ENCODE results near the gene FCGR2B.
"Not testable (repeated sequence)": the region's sequence is repeated elsewhere in the genome, so short reads cannot be mapped to it uniquely, and the experiment has no call there.

FCGR2B gene

DNA sequence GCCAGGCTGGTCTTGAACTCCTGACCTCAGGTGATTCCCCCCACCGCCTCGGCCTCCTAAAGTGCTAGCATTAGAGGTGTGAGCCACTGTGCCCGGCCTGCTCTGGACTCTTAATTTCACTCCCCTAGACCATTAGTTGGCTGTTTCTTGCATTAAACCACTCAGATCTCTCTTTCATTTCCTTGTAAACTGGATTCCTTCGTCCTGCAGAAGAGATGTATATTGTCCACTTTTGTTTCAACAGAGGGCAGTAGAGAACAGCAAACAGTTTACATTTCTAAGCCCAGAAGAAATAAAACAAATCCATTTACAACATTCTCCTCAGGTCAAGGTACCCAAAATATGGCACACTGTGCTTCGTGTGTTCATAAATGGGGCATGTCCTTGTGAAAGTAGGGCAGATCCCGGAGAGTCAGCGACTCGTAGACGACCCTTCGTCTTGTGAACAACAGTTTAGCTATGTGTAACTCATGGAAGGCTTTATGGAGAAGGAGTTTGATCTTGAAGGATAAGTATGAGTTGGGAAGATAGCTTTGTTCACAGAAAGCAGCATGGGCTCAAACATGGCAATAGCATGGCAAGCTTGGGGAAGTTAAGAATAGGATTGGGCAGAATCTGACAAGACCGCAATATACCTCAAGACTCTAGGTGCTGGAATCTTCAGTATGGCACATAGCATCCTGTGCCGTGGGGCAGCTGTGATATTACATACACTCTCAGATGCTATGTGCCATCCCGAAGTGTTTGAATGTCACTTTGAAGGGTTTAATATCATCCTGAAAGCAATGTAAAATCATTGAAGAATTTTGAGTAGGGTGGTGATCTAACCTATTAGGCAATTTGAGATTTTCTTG lies 15.2 kb upstream of the FCGR2B start:
- DNase-seq = not testable (repeated sequence)

DNA sequence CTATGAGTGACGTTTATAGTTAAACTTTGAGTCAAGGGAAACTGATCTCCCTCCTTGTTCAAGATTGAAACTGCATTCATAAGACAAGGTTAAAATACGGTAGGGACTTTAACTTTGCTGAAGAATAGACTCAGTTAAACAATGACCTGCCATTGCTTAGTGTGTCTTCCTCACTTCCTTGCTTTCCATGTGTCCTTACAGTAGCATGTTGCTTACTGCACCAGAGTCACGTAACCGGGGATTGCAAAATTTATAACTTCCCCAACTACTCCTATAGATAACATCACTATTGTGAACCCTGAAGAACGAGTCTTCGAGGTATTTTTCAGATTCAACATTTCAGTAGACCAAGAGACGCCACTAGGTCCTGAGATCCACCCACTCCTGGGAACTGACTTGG lies 9.4 kb upstream of the FCGR2B start:
- not testable (repeated sequence) for DNase-seq

DNA sequence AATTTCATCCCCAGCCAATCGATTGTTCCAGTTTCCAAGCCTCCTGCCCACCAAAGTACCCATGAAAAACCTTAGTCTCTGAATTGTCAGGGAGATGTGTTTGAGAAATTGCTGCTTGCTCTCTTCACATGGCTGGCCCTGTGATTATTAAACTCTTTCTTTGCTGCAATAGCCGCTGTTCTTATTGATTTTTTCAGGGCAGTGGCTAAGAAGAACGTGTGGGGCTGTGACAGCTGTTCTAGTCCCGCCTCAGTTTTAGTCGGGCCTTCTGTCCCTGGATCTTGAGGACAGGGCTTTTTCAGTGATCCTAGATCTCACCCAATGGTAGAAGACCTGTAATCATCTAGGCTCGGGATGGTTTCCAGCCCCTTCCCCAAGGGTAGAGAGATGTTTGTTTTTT lies 9.0 kb upstream of the FCGR2B start:
- DNase-seq = not testable (repeated sequence)

DNA sequence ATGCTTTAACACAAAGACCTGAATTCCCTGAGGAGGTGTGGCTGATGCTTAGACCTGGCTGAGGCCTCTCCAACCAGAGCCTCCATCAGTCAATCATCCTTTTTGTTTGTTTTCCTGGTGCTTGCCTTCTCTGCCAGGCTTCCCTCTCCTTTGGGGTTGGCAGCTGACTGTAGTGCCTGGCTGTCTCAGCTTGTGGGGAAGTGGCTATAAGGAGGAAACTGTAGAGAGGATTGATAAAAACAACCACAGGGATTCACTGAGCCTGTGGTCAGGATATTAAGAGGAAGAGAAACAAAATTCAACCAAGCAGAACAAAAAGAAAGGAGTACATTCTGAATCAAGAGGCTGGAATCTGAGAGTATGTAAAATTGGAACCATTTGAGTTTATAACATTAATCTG lies 4.4 kb upstream of the FCGR2B start:
- not testable (repeated sequence) for DNase-seq

DNA sequence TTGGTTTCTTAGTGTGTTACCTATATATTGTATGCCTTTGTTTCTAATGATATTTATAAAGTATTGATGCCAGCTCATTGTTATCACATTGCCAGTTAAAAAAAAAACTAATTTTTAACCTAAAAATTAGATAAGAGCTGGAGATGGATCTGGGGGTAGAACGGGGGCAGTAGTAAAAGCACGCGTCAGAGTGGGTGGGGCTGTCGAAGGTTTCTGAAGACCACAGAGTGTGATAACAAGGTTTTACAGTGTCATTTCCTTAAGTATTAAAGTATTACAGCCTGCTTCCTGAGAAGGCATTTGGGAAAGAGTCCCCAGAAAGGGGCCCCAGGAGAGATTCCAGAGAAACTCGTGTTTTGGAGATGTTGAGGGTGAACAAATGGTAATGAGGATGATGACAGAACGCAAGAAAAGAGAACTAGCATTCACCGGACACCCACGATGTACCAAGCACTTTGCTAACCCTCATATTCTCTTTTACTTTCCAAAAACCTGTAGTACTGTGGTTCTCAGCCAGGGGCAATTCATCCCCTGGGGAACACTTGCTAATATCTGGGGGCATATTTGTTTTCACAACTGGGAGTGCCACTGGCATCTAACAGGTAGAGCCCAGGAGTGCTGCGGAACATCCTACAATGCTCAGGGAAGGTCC lies 1.2 kb upstream of the FCGR2B start:
- not testable (repeated sequence) for DNase-seq

DNA sequence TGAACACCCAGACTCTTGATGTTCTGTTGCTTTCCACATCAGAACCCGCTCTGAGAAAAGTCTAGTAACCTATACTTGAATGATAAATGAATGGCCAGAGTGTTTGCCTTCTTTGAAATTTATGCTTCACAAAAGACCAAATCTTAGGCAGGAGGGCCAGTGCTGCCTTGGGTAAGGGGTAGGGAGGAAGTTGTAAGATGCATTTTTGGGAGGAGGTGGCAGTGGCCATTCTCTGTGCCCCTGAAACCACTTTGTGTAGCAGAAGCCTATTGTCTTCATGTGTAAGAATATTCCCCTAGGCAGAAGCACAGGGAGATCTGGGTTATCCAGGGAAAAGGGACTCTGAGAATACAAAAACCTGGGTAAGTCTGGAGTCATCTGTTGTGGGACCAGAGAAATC lies 626 bp downstream of the FCGR2B start:
- not testable (repeated sequence) for DNase-seq

DNA sequence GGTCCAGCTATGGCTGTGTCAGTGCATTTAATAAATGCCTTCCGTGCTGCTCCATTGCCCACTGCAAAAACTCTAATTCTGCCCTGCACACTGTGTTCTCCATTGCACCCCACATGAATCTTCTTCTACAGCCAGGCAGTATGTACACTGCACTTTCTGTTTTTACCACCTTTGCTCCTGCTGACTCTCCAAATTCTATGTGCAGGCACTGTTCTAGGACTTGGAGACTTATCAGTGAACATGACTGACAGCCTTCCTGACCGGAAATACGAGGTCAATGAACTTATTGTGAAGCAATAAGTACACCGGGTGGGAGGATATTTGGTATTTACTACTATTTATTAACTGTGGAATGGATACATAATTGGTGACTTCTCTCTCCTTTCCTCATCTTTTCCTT lies 1.7 kb downstream of the FCGR2B start:
- DNase-seq = not testable (repeated sequence)

DNA sequence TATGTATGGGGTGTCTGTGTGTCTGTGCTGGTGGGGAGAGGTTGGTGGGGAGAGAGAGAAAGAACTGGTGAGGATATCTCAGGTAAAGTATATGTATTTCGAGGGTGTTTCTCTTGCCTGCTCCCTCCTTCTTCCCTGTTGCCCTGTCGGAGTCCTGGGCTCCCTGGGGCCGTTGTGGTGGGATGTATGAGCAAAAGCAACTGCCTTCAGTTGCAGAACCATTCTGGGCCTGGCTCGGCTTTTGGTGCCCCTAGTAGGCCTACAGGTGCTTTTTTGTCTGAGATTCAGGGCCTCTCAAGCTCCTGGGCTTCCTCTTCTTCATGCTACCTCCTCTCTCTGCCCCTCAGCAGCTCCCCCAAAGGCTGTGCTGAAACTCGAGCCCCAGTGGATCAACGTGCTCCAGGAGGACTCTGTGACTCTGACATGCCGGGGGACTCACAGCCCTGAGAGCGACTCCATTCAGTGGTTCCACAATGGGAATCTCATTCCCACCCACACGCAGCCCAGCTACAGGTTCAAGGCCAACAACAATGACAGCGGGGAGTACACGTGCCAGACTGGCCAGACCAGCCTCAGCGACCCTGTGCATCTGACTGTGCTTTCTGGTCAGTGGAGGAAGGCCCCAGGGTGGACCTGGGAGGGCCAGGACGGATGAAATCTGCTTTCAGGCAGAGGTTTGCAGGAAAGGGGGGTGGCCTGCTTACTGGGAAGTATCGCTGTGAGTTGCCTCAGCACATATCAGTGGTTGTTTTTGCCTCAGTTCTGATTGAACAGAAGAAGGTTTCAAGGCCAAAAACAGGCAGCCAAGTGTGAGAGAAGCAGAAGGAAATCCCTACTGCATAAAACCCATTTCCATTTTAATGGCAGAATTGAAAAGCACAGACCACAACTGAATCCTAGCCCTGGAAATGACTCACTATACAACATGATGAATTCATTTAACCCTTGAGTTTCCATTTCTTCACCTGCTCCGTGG lies 8.4 kb downstream of the FCGR2B start:
- not testable (repeated sequence) for DNase-seq

DNA sequence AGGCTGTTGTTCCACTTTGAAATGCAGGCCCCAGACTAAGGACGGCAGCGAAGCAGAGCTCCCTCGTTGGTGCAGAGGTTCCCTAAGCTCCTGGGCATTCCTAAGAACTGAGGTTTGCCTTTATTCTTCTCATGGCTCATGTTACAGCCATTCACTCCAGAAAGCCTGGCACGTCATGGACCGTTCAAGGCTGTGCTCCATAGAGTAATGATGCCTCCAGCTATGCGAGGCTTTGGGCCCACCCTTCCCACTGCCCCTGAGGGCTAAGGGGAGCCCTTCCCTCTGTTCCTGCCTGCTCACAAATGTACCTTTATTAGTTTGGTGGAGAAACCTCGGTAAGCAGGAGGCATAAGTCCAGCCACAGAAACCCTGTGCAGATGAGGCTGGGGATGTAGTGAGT lies 10.5 kb downstream of the FCGR2B start:
- DNase-seq = not testable (repeated sequence)

DNA sequence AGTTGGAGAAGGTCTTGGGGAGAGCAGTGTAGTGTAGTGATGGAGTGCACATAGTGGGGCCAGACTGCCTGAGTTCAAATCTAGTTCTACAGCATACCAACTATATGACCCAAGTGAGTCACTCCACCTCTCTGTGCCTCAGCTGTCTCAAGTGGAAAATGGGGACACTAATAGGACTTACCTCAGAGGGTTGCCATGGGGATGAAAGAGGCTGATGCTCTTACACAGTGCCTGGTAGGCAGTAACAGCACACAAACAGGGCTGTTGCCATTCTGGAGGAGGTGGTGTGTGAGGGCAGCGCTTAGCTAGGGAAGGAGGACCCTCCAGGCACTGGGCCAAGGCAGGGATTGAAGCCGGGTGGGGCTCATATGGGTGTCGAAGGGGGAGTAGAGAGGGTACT lies 11.5 kb downstream of the FCGR2B start:
- not testable (repeated sequence) for DNase-seq

DNA sequence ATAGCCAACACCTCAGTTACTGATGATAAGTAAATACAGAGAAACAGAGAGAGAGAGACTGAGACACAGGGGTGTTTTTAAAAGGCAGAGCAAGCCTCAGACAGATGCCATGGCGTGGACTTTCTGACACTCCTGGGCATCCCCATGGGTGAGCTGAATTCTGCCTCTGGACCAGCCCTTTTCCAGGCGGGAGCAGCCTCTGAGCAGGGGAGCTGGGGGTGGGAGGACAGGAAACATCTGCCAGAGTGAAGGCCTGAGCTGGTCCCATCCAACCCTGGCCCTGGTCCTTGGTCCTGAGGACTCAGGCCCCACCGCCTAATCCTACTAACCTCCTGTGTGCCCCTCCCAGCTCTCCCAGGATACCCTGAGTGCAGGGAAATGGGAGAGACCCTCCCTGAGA lies 12.0 kb downstream of the FCGR2B start:
- not testable (repeated sequence) for DNase-seq

DNA sequence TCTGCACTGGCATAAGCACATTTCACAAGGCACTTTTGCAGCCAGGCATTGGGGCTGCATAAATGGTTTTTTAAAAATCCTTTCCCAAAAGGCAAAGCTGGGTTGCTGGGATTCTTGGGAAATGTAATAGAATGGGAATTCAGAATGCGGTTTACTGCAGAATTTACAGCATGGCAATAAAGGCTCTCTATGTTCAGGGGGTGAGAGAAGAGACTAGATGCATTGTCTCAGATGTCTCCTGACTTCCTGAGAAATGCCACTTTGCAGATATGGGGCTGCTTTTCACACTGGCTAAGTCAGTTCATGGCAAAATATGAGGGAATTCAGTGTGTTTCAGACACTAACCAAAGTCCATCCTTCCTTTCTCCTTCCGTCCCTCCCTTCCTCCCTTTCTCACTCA lies 13.5 kb downstream of the FCGR2B start:
- DNase-seq = no peak

DNA sequence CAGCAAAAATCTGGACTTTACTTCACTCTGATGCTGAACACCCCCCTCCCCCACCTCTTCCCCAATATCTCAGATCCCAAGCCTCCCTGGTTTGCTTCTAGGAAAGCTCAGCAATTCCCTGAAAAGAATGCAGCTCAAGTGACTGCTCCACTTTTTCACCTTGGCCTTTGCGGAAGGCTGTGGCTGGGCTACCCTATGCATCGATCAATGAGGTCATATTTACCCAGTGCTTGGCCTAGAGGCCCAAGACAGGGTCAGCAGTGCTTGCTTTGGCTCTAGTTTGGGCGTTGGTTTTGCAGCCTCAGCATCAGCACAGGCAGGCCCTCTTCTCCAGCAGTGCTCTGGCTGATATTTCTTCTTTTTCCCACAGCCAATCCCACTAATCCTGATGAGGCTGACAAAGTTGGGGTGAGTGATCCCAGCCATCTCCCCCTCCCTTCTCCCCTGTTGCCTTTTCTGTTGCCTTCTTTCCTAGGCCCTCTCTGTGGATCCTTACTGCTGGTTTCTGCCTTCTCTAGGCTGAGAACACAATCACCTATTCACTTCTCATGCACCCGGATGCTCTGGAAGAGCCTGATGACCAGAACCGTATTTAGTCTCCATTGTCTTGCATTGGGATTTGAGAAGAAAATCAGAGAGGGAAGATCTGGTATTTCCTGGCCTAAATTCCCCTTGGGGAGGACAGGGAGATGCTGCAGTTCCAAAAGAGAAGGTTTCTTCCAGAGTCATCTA lies 14.2 kb downstream of the FCGR2B start:
- no peak for DNase-seq

DNA sequence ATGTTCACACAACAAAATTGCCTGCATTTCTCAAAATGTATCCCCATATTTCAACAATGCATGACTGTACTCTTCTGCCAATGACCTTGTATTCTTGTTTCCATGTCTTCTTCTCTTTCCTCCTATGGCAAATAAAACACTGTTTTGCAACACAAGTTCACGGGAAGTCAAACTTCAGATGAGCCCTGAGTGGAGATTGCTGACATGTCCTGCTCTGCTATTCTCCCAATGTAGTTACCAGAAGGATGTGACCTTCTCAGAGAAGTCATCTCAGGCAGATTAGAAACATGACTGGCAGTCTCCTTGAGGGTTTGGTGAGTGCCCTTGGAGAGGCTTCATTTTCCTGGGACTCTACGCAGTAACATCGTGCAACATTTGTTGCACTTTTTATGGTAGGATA lies 15.6 kb downstream of the FCGR2B start:
- no peak for DNase-seq

DNA sequence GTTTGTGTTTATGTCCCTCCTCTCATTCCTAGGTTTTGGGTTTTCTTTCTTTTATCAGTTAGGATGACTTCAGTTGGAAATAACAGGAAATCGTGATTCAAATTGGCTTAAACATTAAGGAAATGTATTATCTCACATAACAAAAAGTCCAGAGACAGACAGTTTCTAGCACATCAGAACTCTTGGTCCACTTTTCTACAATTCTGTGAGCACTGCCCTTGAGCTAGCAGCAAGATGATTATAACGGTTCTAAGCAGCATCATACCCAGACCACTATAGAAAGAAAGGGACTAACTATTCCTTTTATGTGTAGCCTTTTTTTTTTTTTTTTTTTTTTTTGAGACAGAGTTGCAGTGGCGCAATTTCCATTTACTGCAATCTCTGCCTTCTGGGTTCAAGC lies 18.9 kb downstream of the FCGR2B start:
- DNase-seq = no peak

DNA sequence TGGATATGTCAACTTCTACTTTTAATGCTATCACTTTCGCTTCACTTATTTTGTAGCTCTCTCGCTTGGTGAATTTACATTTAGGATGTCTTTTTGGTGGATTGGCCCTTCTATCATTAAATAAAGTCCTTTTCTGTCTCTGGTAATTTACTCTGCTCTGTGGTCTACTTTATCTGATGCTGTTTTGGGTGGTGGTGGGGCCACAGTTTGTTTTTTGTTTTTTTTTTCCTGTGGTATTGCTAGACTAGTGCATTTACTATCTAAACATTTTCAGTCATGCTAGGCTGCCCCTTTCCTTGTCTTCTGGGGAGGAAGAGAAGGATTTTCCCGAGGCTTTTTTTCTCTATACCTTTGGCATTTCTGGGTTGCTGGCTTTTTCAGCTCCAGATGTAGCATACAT lies 26.0 kb downstream of the FCGR2B start:
- DNase-seq = no peak

DNA sequence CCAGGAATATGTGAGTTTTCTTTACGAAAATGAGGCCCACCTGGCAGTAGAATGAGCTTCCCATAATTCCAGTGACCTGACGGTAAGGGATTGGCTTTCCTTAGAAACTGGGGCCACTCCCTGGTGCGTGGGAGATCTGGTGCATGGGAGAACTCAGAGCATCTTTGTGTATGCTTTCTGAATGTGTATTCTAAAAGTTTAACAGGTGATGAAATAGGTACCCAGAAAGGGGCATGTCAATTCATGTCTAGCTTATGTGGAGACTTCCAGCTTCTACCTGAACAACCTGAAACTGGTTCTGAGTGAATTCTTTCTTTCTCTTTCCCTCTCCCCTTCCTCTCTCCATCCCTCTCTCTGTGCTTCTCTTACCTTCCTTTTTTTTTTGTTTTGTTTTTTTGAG lies 28.9 kb downstream of the FCGR2B start:
- no peak for DNase-seq

DNA sequence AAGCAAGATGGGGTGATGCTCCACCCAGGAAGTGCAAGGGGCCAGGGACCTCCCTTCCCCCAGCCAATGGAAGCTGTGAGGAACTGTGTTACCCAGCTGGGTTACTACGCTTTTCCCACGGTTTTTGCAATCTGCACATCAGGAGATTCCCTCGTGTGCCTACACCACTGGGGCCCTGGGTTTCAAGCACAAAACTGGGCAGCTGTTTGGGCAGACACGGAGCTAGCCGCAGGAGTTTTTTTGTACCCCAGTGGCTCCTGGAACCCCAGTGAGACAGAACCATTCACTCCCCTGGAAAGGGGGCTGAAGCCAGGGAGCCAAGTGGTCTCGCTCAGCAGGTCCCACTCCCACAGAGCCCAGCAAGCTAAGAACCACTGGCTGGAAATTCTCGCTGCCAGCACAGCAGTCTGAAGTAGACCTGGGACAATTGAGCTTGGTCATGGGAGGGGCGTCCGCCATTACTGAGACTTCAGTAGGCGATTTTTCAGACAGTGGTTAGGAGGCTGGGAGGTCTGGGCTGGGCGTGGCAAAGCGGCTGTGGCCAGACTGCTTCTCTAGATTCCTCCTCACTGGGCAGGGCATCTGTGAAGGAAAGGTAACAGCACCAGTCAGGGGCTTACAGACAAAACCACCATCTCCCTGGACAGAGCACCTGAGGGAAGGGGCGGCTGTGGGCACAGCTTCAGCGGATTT lies 30.2 kb downstream of the FCGR2B start:
- DNase-seq = not testable (repeated sequence)

DNA sequence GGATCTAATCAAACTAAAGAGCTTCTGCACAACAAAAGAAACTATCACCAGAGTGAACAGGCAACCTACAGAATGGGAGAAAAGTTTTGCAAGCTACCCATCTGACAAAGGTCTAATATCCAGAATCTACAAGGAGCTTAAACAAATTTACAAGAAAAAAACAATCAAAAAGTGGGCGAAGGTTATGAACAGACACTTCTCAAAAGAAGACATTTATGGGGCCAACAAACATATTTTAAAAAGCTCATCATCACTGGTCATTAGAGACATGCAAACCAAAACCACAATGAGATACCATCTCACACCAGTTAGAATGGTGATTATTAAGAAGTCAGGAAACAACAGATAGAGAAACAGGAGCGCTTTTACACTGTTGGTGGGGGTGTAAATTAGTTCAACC lies 35.4 kb downstream of the FCGR2B start:
- DNase-seq = not testable (repeated sequence)

DNA sequence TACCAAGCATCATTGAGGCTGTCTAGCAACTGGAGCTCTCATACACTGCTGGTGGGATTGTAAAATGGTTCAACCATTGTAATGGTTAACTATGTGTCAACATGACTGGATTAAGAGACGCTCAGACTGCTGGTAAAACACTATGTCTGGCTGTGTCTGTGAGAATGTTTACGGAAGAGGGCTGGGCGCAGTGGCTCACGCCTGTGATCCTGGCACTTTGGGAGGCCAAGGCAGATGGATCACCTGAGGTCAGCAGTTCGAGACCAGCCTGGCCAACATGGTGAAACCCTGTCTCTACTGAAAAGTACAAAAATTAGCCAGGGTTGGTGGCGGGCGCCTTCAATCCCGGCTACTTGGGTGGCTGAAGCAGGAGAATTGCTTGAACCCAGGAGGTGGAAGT lies 39.3 kb downstream of the FCGR2B start:
- no peak for DNase-seq

DNA sequence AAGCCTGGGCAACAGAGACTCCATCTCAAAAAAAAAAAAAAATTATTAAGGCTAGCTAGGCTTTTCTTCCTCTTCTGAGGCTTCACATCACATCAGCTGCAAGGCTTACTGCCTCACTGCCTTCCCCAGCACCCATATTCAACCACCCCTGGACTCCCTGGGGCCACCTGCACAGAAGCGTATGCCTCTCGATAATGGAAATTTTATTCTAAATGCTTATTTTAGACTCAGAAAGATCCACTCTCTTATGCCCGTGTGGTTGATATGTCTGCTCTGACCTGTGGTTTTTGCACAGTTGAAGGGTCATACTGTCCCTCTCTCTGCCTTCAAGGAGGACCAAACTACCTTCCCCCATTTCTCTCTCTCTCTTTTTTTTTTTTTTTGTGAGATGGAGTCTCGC lies 42.6 kb downstream of the FCGR2B start:
- no peak for DNase-seq

DNA sequence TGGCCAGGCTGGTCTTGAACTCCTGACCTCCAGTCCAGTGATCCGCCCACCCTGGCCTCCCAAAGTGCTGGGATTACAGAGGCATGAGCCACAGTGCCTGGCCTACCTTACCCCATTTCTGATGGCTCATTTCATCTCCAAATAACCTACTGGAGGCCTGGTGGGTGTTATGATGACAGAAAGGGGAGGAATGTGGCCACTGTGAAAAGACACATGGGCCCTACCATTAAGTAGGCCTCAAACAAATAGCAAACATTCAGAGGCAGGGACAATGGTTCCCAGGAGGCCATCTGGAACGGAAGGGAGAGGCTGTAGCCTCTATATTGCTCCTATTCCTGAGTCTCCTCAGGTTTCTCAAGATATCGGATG lies 43.2 kb downstream of the FCGR2B start:
- DNase-seq = no peak

All from activated effector memory CD4-positive, alpha-beta T cell treated with anti-CD3 and anti-CD28 coated beads, Interleukin-2, amount 50 U/mL, for 16 hours (primary cell).